Measurements from ENCODE around the gene MRPL1.

MRPL1 gene

DNA sequence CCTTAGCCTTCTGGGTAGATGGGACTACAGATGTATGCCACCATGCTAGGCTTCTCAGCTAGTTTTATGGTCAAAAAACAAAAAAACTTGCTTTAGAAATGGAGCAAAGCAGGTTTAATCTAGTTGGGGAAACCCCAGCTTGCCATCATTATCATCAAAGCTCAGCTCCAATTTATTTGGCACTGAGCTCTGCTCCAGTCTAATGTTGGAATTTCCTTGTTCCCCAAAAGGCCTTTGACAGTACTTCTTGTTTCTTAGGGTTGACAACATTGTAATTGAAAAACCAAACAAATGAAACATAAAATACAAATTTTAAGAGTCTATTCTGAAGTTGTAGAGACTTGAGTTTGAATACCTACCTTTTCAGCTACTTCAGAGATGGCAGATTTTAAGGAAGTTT lies 48.0 kb downstream of the MRPL1 start:
- no peak for TF ChIP-seq CTCF (IDR thresholded peaks at IDR 0.05)

DNA sequence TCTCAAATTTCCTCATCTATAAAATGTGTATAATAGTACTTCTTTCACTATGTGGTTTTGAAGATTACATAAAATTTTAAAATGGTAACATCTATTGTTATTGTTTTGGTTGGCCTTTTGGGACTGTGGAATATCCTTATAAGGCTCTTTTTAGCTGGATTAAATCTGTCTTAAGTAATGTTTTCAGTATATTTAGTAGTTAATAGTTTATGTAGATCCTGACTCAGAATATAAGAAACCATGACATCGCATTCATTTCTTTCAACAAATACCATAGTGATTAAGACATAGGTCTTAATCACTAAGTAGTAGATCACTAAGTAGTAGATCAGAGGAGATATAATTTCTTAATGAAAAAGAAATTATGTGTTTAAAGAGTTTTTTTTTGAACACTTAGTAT lies 48.5 kb downstream of the MRPL1 start:
- TF ChIP-seq CTCF (IDR thresholded peaks at IDR 0.05): no peak

DNA sequence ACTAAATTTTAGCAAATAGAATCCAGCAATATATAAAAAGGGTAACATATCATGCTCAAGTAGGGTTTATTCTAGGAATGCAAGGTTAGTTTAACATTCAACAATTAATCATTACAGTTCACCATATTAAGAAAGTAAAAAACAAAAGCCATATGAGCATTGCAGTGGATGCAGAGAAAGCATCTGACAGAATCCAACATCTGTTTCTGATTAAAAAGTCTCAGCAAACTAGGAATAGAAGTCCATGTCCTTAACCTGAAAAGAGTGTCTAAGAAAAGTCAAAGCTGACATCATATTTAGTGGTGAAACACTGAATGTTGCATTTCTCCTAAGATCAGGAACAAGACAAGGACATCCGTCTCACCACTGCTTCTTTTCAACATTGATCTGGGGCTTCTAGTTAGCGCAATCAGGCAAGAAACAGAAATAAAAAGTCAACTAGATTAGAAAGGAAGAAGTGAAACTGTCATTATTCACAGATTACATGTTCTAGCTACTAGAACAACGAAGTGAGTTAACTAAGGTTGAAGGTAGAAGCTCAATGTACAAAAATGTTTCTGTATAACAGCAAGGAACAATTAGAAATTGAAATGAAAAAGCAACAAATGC lies 49.3 kb downstream of the MRPL1 start:
- TF ChIP-seq CTCF (IDR thresholded peaks at IDR 0.05): no peak

DNA sequence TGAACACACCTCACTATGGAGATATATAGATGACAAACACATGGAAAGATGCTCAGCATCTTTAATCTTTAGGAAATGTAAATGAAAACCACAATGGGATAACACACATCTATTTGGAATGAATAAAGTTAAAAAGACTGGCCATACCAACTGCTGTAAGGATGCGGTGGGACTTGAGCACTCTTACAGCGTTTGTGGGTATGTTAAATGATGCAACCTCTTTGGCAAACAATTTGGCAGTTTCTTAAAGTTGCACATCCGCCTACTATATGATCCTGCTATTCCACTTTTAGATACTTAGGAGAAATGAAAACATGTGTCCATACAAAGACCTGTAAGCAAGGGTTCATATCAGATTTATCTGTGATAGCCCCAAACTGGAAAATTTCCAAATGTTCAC lies 50.7 kb downstream of the MRPL1 start:
- TF ChIP-seq CTCF (IDR thresholded peaks at IDR 0.05): no peak

GRCh38 chr4:77917075-77917474 lies 54.4 kb downstream of the MRPL1 start:
- no peak for TF ChIP-seq CTCF (IDR thresholded peaks at IDR 0.05)

DNA sequence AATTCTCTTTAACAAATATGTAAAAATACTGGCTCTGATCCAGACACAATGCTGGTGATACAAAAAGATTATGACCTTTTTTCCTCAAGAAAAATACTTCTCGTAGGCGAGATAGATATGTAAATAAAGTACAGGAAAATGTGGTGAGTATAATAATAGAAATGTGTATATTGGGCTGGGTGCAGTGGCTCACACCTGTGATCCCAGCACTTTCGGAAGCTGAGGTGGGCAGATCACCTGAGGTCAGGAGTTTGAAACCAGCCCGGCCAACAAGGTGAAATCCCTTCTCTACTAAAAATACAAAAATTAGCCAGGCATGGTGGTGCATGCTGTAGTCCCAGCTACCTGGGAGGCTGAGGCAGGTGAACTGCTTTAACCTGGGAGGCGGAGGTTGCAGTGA lies 55.0 kb downstream of the MRPL1 start:
- no peak for TF ChIP-seq CTCF (IDR thresholded peaks at IDR 0.05)

- no peak for TF ChIP-seq CTCF (IDR thresholded peaks at IDR 0.05)
These were observed 57.7 kb downstream of the MRPL1 start for GRCh38 chr4:77920371-77920770.

DNA sequence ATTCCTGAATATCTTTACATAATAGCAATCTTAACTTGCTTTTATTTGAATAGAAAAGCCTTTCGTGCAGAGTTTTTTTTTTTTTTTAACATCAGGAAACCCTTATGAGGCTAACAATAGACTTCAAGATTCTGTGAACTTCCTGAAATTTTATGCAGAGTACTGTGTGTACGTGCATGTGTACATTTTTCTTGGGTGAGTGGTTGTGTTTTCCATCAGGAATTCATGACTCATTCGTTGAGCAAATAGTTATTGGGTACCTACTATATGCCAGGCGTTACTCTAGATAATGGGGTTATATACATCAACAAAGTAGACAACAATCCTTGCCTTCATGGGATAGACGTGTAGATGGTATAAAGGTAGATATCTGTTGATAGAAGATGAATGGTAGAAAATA lies 59.1 kb downstream of the MRPL1 start:
- TF ChIP-seq CTCF (IDR thresholded peaks at IDR 0.05): no peak
